Stimulated activated CD4-positive, alpha-beta T cell treated with anti-CD3 and anti-CD28 coated beads, TNF-alpha, amount 100 ng/mL, for 48 hours (primary cell): Measurements from ENCODE around the gene HOXA9.

Experiments used
- DNase-seq, 3 donors: peaks; one replicate each; pipeline ENCODE4 v3.0.0-alpha.2; 2020; ENCODE audit warnings: low read depth in 3 of 3

Gene HOXA9

DNA sequence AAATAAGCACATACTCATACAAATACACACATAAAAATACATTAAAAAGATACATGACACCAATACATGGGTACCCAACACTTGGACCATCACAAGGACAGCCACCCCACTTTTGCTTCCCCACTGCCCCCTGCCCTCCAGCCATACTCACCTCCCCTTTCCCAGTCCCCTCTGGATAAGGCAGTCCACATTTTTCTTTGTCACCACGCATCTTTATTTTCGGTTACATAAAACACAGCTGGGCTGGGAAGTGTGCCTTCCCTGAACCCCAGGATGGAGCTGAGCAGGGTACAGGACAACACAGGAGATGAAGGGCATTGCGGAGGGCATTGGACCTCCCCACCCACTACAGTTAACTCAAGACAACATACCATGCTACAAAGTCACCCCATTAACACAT lies 11.8 kb downstream of the HOXA9 start:
- no peak for DNase-seq

DNA sequence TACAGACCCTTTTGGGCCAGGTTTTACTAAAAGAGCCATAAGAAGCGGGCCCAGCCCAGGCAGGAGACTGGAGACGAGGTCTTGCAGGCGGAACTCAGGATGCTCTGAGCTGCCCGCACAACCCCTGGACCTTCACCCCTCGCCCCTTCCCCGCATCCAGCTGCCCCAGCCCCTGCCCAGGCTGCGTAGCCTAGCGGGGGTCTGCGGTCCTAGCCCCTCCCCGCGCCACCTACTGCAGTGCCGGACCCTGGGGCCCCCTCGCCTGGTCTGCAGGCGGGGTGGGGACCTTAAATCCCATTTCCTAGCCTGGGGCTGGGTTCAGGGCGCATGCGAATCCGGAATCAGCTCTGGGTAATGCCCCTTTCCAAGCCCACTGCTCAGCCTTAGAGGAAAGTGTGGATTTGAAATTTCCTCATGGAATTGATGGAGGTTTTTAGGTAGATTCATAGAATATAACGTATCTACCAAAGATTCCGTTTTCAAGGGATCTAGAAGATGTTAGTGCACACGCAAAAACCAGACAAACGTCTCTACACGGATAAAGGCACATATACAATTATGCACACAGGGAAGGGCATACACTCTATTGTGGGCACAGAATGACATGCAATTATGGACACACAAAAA lies 12.4 kb downstream of the HOXA9 start:
- no peak for DNase-seq

DNA sequence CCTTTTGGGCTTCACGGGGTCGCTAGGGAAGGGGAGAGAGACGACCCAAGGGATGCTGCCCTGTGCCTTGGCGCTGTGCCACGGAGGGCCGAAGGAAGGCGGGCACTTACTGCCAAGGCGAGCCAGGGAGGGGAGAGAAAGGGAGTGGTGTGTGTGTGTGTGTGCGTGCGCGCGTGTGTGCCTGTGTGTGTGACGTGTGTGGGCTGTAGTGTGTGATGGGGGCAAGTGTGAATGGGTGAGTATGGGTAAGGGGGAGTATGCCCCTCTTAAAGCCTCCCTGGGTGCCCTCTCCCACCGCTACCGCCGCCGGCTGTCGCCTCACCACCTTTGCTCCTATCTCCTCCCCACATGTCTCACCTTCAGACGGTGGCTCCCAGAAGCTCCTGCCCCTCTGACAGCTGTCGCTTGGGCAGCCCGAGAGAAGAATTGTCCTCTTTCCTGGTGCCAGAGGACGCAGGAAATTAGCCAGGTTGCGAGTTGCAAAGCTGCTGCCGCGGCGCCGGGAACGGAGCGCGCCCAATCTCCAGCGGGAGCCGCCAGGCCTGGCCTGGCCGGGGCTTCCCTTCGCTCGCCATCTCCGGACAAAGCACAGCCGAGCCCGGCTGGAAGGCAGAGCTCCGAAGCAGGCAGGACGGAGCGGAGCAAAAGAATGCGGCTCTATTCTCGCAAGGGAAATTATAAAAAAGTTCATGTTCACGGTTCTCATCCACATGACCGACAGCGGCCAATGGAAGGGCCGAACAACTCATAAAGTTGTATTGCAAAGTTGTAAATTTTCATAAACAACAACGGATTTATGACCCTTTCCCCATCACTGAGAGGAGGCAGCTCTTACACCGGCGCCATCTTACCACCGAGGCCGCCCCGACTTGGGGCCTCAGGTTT lies 13.2 kb downstream of the HOXA9 start, which contains the start of gene HOXA3:
HOXA3 (minus strand) TSS at position 653 of the 885 bp plus-strand sequence. CDS start 41,943 bp downstream, outside the sequence.
- no peak for DNase-seq

DNA sequence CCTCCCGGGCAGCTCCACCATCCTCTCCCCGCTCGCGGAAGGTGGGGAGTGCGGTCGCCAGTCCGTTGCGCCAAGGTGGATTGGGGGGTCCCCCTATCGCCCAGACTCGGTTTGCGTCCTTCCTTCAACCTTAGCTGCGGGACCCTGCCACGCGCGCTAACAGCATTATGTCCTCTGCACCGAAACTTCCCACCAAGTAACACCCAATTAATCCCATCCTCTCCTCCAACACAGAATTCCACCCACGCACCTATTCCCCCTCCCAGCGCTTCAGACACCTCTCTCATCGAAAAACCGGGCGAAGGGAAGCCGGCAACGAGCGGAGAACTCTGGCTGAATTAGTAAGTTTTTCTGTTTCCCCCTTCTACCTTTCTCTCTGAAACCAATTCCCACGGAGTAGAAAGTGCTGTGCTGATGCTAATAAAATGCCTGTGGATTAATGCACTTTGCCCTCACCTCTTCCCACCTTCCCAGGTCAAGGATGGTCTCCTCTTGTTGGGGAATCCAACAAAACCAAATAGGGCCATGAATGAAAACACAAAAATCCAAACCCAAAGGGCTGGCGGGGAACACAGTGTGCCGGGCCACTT lies 13.9 kb downstream of the HOXA9 start:
- DNase-seq: no peak

DNA sequence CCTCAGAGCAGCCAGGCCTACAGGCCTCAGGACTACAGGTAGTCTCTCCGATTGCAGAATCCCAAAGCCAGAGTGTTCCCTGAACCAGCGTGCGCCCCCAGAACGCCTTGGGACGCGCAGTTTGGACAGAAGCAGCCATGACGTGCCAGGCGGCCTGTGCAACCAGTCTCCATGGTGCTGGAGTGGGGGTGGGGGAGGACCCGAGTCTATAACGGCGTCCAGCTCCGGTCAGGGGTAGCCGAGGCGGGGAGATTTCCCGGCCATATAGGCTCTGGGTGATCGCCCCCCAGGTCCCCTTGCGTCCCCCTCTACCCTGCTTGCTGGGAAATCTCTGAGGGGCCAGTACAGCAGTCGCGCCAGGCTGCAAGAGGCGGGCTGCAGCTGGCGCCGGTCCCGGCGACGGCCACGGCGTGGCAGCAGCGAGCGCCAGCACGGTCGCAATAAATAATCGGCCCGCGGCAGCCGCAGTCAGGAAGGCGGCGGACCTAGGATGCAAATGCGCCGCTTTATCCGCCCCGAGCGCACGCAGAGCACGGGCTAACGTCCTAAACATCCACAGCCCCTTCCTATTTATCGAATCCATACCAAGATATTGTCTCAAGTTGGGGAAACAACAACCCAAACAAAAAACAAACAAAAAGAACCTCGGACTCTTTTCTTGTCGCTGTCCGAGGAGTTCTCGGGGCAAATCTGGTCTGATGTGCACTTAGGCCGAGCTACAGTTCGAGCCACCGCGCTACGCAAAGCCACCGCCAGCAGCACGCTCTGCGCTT lies 14.6 kb downstream of the HOXA9 start:
- peak; percentile 38 to 52 (median 43) for DNase-seq

DNA sequence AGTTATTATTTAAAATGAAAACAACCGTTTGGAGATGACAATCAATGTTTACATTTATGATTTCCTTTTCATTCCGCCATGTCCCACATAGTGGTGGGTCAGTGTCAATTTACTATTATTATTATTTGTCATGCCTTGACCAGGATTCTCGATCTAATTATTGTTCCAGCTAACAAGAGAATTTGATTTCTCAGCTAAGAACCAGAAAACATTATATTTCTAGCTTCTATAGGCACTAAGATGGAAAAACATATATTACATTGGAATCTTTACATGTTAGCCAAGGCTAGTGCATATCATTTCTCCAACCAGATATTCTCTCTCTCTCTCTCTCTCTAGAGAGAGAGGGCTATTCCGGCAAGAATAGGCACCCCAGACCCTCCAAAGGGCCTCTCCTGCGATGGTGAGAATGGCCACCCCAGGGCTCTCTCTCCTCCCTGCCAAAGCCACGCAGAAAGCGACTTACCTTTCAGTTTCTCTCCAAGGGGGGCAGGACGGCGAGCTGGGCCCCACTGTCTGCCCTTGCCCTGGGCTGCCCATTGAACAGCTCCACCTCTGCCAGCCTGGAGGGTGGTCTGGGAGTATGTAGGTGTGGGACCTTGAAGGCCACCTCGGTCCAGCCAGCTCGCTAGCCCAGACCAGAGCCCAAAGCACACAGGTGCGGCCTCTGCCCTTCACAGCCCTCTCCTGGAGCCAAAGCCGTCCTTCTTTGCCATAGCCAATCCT lies 15.3 kb downstream of the HOXA9 start:
- no peak for DNase-seq

DNA sequence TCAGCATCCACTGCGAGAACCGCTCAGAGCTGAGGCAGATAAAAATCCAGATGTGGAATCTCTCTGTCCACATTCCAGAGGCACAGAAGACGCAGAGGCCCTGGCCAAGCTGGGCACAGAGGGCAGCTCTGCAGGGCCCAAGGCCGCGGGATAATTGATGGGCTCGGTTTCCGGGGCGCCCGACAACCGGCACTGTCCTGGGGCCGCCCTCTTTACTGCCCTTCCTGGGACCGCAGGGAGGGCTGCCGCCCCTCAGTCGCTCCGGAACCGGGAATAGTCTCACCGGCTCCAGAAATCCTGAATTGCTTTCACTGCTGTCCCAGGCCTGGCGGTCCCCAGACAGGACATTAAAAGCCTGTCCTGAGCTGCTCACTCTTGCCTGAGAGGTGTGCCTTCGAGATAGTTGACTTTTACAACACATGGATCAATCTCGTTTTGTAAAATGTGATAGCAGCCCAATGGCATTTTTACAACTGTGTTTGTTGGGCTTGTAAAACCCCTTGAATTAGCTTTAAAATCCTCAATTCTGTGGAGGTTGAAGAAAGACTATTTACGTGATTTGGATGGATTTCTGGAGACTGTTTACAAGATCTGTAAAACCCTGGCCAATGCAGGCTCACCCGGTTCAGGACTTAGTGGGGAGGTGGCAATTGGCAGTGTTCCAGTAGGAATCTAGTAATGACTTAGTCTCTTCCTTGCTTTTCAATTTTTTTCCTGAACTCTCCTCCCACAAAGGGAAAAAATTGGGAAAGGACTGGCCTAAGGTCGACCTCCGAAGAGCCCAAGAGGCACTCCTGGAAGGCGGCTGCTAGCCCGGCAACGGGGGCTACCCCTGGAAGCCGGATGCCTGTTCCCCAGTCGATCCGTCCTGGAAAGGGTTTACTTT lies 16.3 kb downstream of the HOXA9 start:
- no peak for DNase-seq

DNA sequence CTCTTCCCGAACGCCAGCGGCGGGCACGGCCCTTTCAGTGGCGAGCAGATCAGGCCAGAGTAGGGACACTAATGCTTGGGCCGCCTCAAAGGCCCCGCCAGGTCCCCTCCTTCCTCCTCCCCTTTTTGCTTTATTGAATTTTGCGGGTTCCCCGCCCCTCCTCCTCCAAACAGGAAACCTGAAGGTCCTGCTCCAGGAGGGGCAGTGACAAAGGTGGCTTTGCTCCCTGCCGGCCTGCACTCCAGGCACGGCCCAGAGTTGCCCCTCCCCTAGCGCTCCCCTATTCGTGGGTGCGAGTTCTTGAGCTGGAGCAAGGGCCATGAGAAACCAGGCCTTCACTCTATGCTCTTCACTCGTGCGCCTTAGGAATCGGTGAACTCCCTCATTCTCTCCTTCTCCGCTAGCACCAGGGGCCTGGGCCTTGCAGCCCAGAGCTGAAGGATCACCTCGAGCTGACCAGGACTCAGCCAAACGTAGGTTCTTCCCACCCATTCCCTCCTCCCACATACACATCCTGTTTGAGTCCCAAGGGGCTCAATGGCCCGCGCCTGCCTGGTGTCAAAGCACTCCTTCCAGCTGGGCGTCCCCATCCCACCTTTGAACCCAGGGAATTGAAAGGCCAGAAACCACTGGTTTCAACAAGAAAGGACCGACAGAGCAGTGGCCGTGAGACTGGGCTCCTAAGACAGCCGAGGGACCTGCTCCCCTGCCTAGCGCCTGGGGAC lies 17.1 kb downstream of the HOXA9 start:
- no peak for DNase-seq

DNA sequence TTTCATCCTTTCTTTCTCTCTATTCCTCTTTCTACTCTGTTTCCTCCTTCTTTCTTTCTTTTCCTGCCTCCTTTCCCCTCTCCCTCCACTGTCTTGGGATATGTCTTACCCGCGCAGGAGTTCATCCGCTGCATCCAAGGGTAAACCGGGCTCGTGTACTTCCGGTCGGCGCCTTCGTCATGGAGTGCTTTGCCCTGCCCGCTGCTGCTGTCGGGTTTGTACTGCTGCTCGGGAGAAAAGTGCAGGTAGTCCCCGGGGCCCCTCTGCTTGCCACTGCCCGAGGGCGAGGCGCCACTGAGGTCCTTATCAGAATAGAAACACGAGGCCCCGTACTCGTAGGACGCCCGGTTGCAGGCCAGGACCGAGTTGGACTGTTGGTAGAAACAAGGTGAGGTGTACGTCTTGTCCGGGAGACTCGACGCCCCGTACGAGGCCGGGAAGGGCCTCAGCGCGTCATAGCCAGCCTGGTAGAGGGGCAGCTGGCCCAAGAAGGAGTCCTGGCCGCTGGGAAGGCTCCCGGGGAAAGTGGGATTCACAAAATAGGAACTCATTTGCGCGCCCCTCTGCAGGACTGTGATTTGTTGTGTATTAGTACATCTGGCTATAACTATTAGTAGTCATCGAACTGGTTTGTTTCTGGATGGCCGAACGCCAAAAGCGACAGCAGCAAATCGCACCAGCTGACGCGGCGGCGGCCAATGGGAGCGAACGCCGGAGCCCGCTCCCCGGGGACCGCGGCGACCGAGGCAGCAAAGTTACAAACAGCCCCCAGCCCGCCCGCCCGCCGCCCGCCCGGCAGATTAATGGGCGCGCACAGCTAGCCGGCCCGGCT lies 17.9 kb downstream of the HOXA9 start, which contains the start of gene HOXA6:
HOXA6 (minus strand) TSS at position 576 of the 832 bp plus-strand sequence; CDS start at position 551, 25 bp downstream.
- DNase-seq: no peak

DNA sequence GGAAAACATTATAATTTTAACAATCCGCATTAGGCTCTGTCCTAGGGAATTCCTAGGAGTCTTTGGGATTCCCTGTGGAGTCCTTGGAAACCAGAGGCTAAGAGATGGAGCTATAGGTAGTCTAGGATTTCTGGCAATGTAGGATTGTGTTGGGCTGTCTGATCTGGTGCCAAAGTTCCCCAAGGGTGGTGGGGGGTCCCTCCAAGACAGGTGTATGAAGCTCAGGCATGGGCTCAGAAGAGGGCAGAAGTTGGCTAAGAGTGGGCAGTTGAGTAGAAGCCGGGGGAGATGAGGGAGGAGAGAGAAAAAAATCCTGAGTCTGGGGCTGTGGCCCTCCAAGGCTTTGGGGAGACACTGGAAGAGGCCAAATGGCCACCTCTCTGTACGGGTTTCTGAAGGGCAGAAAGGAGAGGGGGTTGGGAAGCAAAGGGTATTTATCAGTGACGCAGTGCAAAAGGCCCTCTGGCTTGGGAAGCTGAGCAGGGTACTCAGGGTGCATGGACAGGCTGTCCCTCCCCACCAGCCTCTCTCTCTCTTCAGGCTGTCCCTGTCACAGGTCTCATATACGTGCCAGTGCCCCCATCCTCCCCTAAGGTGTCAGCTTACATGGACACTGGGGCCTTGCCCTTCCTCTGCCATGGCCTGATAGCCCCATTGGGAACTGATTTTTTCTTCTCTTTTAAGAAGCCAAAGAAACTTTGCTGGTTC lies 18.7 kb downstream of the HOXA9 start:
- DNase-seq: no peak

DNA sequence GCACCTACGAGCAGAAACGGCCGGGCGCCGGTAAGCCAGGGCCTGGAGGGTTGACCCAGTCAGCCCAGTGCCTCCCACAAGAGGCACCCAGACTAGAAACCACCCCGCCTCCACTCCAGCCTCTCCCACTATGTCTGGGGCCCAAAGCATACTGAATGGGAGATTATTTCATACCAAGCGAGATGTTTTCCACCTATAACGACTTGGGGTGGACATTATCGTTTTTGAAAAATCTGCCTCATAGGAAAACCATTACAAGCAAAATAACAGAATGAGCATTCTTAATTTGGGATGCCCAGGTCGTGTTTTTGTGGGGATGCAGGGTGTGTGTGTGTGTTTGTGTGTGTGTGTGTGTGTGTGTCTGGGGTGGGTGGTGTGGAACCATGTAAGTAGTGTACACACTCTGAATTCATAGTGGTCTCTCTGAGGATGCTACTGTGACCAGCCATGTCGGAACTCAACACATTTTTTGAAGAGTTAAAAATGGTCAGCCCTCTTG lies 19.4 kb downstream of the HOXA9 start:
- DNase-seq: no peak

DNA sequence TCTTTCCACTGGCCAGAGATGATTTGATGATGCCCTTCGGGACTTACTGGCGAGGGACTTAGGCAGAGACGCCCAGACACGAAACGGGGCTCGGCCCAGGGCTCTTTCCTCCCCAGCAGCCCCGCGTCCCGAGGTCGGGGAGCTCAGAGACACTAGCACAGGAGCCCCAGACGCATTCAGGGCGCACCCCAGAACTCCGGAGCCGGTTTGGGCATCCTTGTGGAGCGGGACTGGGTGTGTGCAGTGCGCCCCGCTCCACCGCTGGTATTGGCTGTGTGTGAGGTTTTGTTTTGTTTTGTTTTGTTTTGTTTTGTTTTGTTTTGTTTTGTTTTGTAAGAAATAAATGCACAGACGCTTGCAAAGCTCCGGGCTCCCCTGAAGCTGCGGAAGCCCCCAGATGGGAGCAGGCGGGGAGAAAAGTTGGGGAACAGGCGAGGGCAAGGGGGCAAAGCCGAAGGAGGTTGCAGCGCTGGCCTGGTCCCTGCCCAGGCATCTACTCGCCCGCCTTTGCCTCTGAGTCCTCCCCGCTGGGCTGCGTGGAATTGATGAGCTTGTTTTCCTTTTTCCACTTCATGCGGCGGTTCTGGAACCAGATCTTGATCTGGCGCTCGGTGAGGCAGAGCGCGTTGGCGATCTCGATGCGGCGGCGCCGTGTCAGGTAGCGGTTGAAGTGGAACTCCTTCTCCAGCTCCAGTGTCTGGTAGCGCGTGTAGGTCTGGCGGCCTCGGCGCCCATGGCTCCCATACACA lies 20.0 kb downstream of the HOXA9 start:
- no peak for DNase-seq

DNA sequence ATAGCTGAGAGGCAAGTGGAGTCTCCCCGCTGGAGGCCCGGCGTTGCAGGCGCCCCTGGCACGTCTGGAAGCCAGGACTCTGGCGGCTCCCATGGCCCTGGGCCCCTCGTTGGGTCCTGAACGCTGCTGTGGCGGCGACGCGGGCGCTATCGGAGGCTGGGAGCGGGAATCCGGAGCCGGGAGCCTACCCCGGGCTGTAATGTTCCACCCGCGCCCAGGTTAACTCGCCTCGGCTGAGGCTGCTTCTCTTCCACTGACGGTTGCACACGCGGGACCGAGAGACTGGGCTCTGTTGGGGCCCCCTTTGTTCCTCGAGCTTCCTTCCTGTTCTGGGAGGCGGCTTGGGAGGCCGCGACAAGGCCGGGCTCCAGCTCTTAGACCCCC lies 20.6 kb downstream of the HOXA9 start:
- no peak for DNase-seq

DNA sequence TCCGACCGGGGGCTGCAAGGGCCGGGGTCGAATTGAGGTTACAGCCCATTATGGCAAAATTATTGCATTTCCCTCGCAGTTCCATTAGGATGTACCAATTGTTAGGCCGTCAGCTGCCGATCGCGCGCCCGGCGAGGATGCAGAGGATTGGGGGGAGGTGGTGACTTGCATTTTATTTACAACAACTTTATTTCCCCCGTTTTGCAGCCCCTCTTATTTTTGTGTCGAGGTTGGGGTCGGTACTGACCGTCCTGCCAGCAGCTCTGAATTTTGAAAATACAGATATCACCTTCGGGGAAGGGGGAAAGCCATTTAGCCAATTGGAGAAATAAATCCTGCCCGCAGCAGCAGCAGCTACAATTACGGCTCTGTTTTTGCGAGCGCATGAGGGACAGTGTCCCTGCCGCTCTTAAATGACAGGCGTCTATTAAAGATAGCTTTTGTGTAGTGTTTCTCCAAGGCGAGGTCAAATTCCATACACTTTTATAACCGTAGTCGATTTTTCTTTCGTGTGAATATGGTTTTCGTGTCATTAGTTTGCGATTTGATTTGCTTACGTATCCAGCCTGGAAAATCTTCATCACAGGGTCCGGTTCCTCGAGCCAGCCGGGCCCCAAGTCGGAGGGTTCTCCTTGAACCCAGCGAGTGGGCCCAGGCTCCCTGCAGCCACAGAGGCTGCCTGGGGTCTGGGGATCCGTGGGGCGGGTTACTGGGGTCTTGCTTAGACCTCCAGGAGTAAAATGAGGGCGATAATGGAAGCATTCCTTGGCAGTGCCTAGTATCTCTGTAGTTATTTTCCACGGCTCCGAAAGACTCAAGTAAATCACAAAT lies 21.2 kb downstream of the HOXA9 start:
- no peak for DNase-seq

DNA sequence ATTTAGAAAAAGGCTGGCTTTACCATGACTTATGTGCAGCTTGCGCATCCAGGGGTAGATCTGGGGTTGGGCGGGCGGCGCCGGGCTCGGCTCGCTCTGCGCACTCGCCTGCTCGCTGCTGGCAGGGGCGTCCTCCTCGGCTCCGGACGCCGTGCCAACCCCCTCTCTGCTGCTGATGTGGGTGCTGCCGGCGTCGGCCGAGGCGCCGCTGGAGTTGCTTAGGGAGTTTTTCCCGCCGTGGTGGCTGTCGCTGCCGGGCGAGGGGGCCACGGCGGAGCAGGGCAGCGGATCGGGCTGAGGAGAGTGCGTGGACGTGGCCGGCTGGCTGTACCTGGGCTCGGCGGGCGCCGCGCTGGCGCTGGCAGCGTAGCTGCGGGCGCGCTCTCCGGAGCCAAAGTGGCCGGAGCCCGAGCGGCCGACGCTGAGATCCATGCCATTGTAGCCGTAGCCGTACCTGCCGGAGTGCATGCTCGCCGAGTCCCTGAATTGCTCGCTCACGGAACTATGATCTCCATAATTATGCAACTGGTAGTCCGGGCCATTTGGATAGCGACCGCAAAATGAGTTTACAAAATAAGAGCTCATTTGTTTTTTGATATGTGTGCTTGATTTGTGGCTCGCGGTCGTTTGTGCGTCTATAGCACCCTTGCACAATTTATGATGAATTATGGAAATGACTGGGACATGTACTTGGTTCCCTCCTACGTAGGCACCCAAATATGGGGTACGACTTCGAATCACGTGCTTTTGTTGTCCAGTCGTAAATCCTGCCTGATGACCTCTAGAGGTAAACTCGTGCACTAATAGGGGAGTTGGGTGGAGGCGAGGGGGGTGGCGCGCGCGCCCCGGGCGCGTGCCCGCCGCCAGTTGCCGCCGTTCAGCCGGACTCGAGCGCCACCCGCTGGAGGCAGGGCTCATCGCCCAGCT lies 22.1 kb downstream of the HOXA9 start, which contains the start of gene HOXA5:
HOXA5 (minus strand) TSS at position 659 of the 927 bp plus-strand sequence; CDS start at position 585, 74 bp downstream.
- DNase-seq: no peak
